OCI-LY7 (cell line): ENCODE data around the gene ENSA. TPM values are rescaled to one million over a fixed set of nuclear protein-coding genes. Genes with fewer than 3 reads are reported as not detected.
A peak's percentile ranks its signal among the peaks of the same experiment; 100 is the strongest.

Source experiments
- BruUV-seq: library from RNA; stranded (reverse); fragments of 400-500 nt; replicated peaks from 2 replicates; lab custom pipeline; 2021; lab: Mats Ljungman, UMichigan
- CTCF ChIA-PET: fragments of 300-600 bp; sonication (Branson Sonifier 250); formaldehyde crosslinking; loops from one replicate; lab custom pipeline; 2022; ENCODE audit warnings: antibody characterized with exemption; ENCODE audit not compliant: unreplicated experiment; lab: Charles Lee
- POLR2A ChIA-PET: fragments of 300-600 bp; sonication (Branson Sonifier 250); formaldehyde crosslinking; loops from one replicate; lab custom pipeline; 2022; ENCODE audit warnings: antibody characterized with exemption; lab: Charles Lee
- DNase-seq: peaks from one replicate; pipeline ENCODE4 v3.0.0-alpha.2; 2015; ENCODE audit warnings: low spot score
- H2AFZ ChIP-seq: fragments of 200-600 bp; sonication (generic), shearing (Covaris generic); 2 replicates; pipeline ENCODE4 v1.6.1; 2014; ENCODE audit warnings: mild to moderate bottlenecking, antibody characterized with exemption, low read length, moderate library complexity
- H3K27ac ChIP-seq: fragments of 200-600 bp; sonication (generic); 2 replicates; pipeline ENCODE4 v1.5.1; 2014; ENCODE audit warnings: mixed run types, low read depth, mild to moderate bottlenecking, moderate library complexity, low read length, inconsistent platforms; ENCODE audit not compliant: poor library complexity, severe bottlenecking
- H3K36me3 ChIP-seq: fragments of 200-600 bp; sonication (generic); 2 replicates; pipeline ENCODE4 v1.6.1; 2014; ENCODE audit warnings: mild to moderate bottlenecking, antibody characterized with exemption, low read length, moderate library complexity, mixed read lengths; ENCODE audit not compliant: insufficient read depth
- H3K4me1 ChIP-seq: fragments of 200-600 bp; sonication (generic); 2 replicates; pipeline ENCODE4 v1.5.1; 2014; ENCODE audit warnings: mild to moderate bottlenecking, low read length; ENCODE audit not compliant: insufficient read depth, poor library complexity, severe bottlenecking
- H3K4me2 ChIP-seq: fragments of 200-600 bp; sonication (generic); 2 replicates; pipeline ENCODE4 v1.6.1; 2014; ENCODE audit warnings: mild to moderate bottlenecking, low read length
- H3K4me3 ChIP-seq: fragments of 200-600 bp; sonication (generic); 2 replicates; pipeline ENCODE4 v1.5.1; 2014; ENCODE audit warnings: mild to moderate bottlenecking, low read depth, low read length; ENCODE audit not compliant: poor library complexity, severe bottlenecking
- H3K79me2 ChIP-seq: fragments of 200-600 bp; sonication (generic); 2 replicates; pipeline ENCODE4 v1.6.1; 2016; ENCODE audit warnings: low read depth, mild to moderate bottlenecking, low read length, moderate library complexity, mixed read lengths; ENCODE audit not compliant: insufficient read depth
- H3K9me2 ChIP-seq: fragments of 200-600 bp; sonication (generic); 2 replicates; pipeline ENCODE4 v1.6.1; 2016; ENCODE audit warnings: mild to moderate bottlenecking, low read length, mixed read lengths; ENCODE audit not compliant: insufficient read depth
- H3K9me3 ChIP-seq: fragments of 200-600 bp; sonication (generic); 2 replicates; pipeline ENCODE4 v1.6.1; 2014; ENCODE audit warnings: mild to moderate bottlenecking, mixed run types, low read length, mixed read lengths
- H4K20me1 ChIP-seq: fragments of 200-600 bp; sonication (generic); 2 replicates; pipeline ENCODE4 v1.6.1; 2014; ENCODE audit warnings: mild to moderate bottlenecking, antibody characterized with exemption, low read length, moderate library complexity, mixed read lengths; ENCODE audit not compliant: insufficient read depth
- CTCF ChIP-seq: fragments of 200-600 bp; sonication (generic); conservative IDR thresholded peaks from 2 replicates; pipeline ENCODE4 v1.5.1; 2014; ENCODE audit warnings: mild to moderate bottlenecking, antibody characterized with exemption, low read length, moderate library complexity, mixed read lengths
- EZH2phosphoT487 ChIP-seq: fragments of 200-600 bp; sonication (generic); IDR thresholded peaks from 2 replicates; pipeline ENCODE4 v1.6.1; 2018; ENCODE audit warnings: low read depth, borderline replicate concordance, mild to moderate bottlenecking, mixed run types, antibody characterized with exemption, low read length, moderate library complexity, mixed read lengths
- intact Hi-C: fragments of 100-400 bp; cut with micrococcal nuclease; formaldehyde crosslinking; loops from one replicate; pipeline ENCODE4 v1.10.0; 2022; ENCODE audit not compliant: unreplicated experiment
- total RNA-seq, 2 experiments: library from RNA; depleted of rRNA in 1 of 2; stranded (reverse); fragments of >200 nt in 1 of 2; shearing (Covaris generic) in 1 of 2; gene quantifications; 2 replicates each; pipeline ENCODE4 v1.2.3, GENCODE V29; 2014 to 2022

The ENSA gene
- total RNA-seq, 2 experiments from 2014 or later = 97.1 to 164 TPM

GRCh38 chr1:150577557-150578271 lies 51.7 kb downstream of the ENSA start:
- H3K4me1 ChIP-seq = peaks cover 60% of the 10 kb centered on the region
- BruUV-seq = no TSS peak

GRCh38 chr1:150576794-150577556 lies 52.4 kb downstream of the ENSA start:
- Histone ChIP-seq H4K20me1 (peaks cover 50% of the 10 kb centered on the region), H3K36me3 (peaks cover 74% of the 10 kb centered on the region), H2AFZ (no peak overlapping the region), H3K4me2 (peak overlapping the region; percentile 99), H3K9me3 (no peaks in the 10 kb centered on the region), H3K4me1 (peaks cover 60% of the 10 kb centered on the region), H3K4me3 (peak overlapping the region; percentile 99), H3K79me2 (peaks cover 83% of the 10 kb centered on the region), H3K27ac (peak overlapping the region; percentile 85), H3K9me2 (no peaks in the 10 kb centered on the region)
- ChIA-PET POLR2A (interaction anchor here (13.8 kb wide), 1 partner anchor 13 kb away, joined by 260 read pairs; no protein-coding TSS in a partner anchor), CTCF (interaction anchor here (0.5 to 1.4 kb wide), 2 partner anchors 11 to 14 kb away, joined by 7 to 8 read pairs; no protein-coding TSS in a partner anchor)
- no peak for DNase-seq
- intact Hi-C loops = no loop called here
- TSS peak; percentile 38 for BruUV-seq
- TF ChIP-seq CTCF (no peak), EZH2phosphoT487 (no peak)

More at GRCh38 chr1:150577557-150578271, 51.7 kb downstream of the ENSA start:
- H3K9me2 ChIP-seq = no peaks in the 10 kb centered on the region
- peaks cover 66% of the 10 kb centered on the region for H3K36me3 ChIP-seq
- H3K79me2 ChIP-seq = peaks cover 76% of the 10 kb centered on the region
- TF ChIP-seq EZH2phosphoT487 = no peak
- TF ChIP-seq CTCF = no peak
- CTCF ChIA-PET = no interaction called here
- peak overlapping the region; percentile 99 for H3K4me2 ChIP-seq
- H3K27ac ChIP-seq = peak overlapping the region; percentile 85
- H2AFZ ChIP-seq = no peak overlapping the region
- H3K9me3 ChIP-seq = no peaks in the 10 kb centered on the region
- intact Hi-C loops = no loop called here
- H3K4me3 ChIP-seq = peak overlapping the region; percentile 99
- peaks cover 50% of the 10 kb centered on the region for H4K20me1 ChIP-seq
- peak; percentile 50 for DNase-seq
- POLR2A ChIA-PET = interaction anchor here (13.8 kb wide), 1 partner anchor 14 kb away, joined by 260 read pairs; no protein-coding TSS in a partner anchor
